HepG2 (cell line): Measurements from ENCODE around the gene COG5. TPM values are rescaled to one million over a fixed set of nuclear protein-coding genes. Genes with fewer than 3 reads are reported as not detected.

ENCODE experiments used
- ATAC-seq: fragments of 200-7000 bp; cut with Tn5 transposase; 3 replicates; pipeline ENCODE4 v1.9.1; 2020; ENCODE audit warnings: mild to moderate bottlenecking, moderate library complexity
- BruUV-seq: library from RNA; stranded (reverse); fragments of 400-500 nt; replicated peaks from 2 replicates; lab custom pipeline; 2021; lab: Mats Ljungman, UMichigan
- CTCF ChIA-PET: fragments of 300-600 bp; formaldehyde crosslinking; extraction: SDS; loops from one replicate; lab custom pipeline; 2021; ENCODE audit warnings: low total read pairs, inconsistent platforms, low intra/inter-chr PET ratio; lab: Yijun Ruan, JAX
- POLR2A ChIA-PET: fragments of 350-600 bp; sonication (Branson Sonifier 250); formaldehyde crosslinking; loops from one replicate; lab custom pipeline; 2020; ENCODE audit warnings: antibody characterized with exemption, inconsistent platforms; lab: Yijun Ruan, JAX
- DNase-seq: peaks from one replicate; pipeline ENCODE4 v3.0.0-alpha.2; 2015; ENCODE audit warnings: low spot score
- FAIRE-seq: peaks from 3 replicates; lab custom pipeline; 2011; peaks lifted over from hg19 to GRCh38; lab: Jason Lieb, UNC
- H2AFZ ChIP-seq: one replicate; pipeline ENCODE4 v1.6.1; 2011; ENCODE audit warnings: low read length, inconsistent platforms
- H3K27ac ChIP-seq: fragments of 300-600 bp; 3 replicates; pipeline ENCODE4 v1.8.0; 2011; ENCODE audit warnings: mixed run types, mild to moderate bottlenecking, mixed read lengths, low read length, inconsistent platforms; ENCODE audit not compliant: insufficient read depth; ENCODE audit errors: extremely low read length
- H3K27me3 ChIP-seq, 2 experiments: fragments of 200-600 bp in 1 of 2; 2 replicates in 1 of 2; 3 replicates in 1 of 2; pipeline versions ENCODE4 v1.6.0 to v1.8.0; 2011; ENCODE audit warnings: low read length in 2 of 2, mild to moderate bottlenecking in 2 of 2, moderate library complexity in 2 of 2, inconsistent platforms in 1 of 2; ENCODE audit not compliant: insufficient read depth in 2 of 2, control insufficient read depth in 1 of 2
- H3K36me3 ChIP-seq, 2 experiments: fragments of 200-600 bp in 1 of 2; replicated peaks in 1 of 2; 2 replicates in 1 of 2; 3 replicates in 1 of 2; pipeline versions ENCODE4 v1.5.1 to v1.8.0; 2011; ENCODE audit warnings: low read length in 2 of 2, inconsistent platforms in 1 of 2; ENCODE audit not compliant: insufficient read depth in 2 of 2, control insufficient read depth in 1 of 2
- H3K4me1 ChIP-seq: 2 replicates; pipeline ENCODE4 v1.5.1; 2012; ENCODE audit warnings: low read length, inconsistent platforms; ENCODE audit not compliant: insufficient read depth
- H3K4me2 ChIP-seq: 2 replicates; pipeline ENCODE4 v1.6.0; 2011; ENCODE audit warnings: low read depth, low read length, inconsistent platforms
- H3K4me3 ChIP-seq, 3 experiments: fragments of 200-600 bp in 1 of 3; sonication (generic), shearing (Covaris generic) in 1 of 3; replicated peaks in 1 of 3; 2 replicates each; pipeline ENCODE4 v1.5.1; 2011 to 2016; ENCODE audit warnings: low read length in 3 of 3, inconsistent platforms in 2 of 3, low read depth in 2 of 3, mild to moderate bottlenecking in 2 of 3, control low read depth in 1 of 3, mixed read lengths in 1 of 3; ENCODE audit not compliant: insufficient read depth in 1 of 3
- H3K79me2 ChIP-seq: one replicate; pipeline ENCODE4 v1.6.1; 2011; ENCODE audit warnings: low read length, inconsistent platforms; ENCODE audit not compliant: insufficient read depth
- H3K9ac ChIP-seq: 2 replicates; pipeline ENCODE4 v1.6.0; 2011; ENCODE audit warnings: mild to moderate bottlenecking, low read depth, low read length, inconsistent platforms; ENCODE audit not compliant: insufficient read depth
- H3K9me3 ChIP-seq: 2 replicates; pipeline ENCODE4 v1.5.1; 2012; ENCODE audit warnings: mild to moderate bottlenecking, low read length
- H4K20me1 ChIP-seq: 2 replicates; pipeline ENCODE4 v1.6.0; 2011; ENCODE audit warnings: inconsistent platforms, mild to moderate bottlenecking, low read length, moderate library complexity; ENCODE audit not compliant: insufficient read depth
- AGO2 ChIP-seq: fragments of 200-400 bp; formaldehyde crosslinking; optimal IDR thresholded peaks from 2 replicates; pipeline ENCODE3; 2017; ENCODE audit warnings: mild to moderate bottlenecking, low read depth, low read length, moderate library complexity
- SIX4 ChIP-seq: sonication (generic); formaldehyde crosslinking; IDR thresholded peaks from 2 replicates; pipeline ENCODE4 v1.4.0; 2020; ENCODE audit warnings: missing genetic modification reagents
- SSRP1 ChIP-seq: IDR thresholded peaks from 2 replicates; pipeline ENCODE4 v1.6.1; 2016; ENCODE audit warnings: control low read depth
- TSC22D2 ChIP-seq: sonication (generic); formaldehyde crosslinking; IDR thresholded peaks from 2 replicates; pipeline ENCODE4 v1.5.1; 2020; ENCODE audit warnings: missing genetic modification reagents, mild to moderate bottlenecking, borderline replicate concordance
- U2AF2 ChIP-seq: fragments of 200-400 bp; formaldehyde crosslinking; IDR thresholded peaks from 2 replicates; pipeline ENCODE4 v1.6.1; 2017; ENCODE audit warnings: low read depth, mild to moderate bottlenecking, low read length
- ZC3H13 ChIP-seq: sonication (generic); formaldehyde crosslinking; IDR thresholded peaks from 2 replicates; pipeline ENCODE4 v1.8.1; 2023; ENCODE audit warnings: mild to moderate bottlenecking, missing genetic modification reagents, moderate library complexity
- ZFX ChIP-seq: sonication (generic); formaldehyde crosslinking; IDR thresholded peaks from 2 replicates; pipeline ENCODE4 v1.4.0; 2020; ENCODE audit warnings: mild to moderate bottlenecking, low read depth, missing genetic modification reagents, moderate library complexity
- ZNF251 ChIP-seq: sonication (generic); formaldehyde crosslinking; IDR thresholded peaks from 2 replicates; pipeline ENCODE4 v1.9.0; 2021; ENCODE audit warnings: mild to moderate bottlenecking, missing genetic modification reagents
- ZNF577 ChIP-seq: sonication (generic); formaldehyde crosslinking; IDR thresholded peaks from 2 replicates; pipeline ENCODE4 v1.4.0; 2020; ENCODE audit warnings: mild to moderate bottlenecking, low read depth, missing genetic modification reagents, borderline replicate concordance
- WGBS: methylation state at CpG from one replicate; pipeline ENCODE4 v1.1.6; 2017; ENCODE audit warnings: low lambda C conversion rate; 5-methylcytosine and 5-hydroxymethylcytosine counted together
- in situ Hi-C: cut with HindIII; loops from 2 replicates; pipeline ENCODE4 v1.10.0; 2017; ENCODE audit warnings: low pct_unique_long_range_greater_than_20kb; ENCODE audit not compliant: extremely low pct_ligation_motif_present
- intact Hi-C: fragments of 100-400 bp; cut with micrococcal nuclease; formaldehyde crosslinking; loops from one replicate; pipeline ENCODE4 v1.10.0; 2022; ENCODE audit not compliant: unreplicated experiment
- polyA plus RNA-seq, 8 experiments: library from polyadenylated mRNA; depleted of rRNA in 3 of 8; stranded (reverse) in 7 of 8; unstranded in 1 of 8; fragments of >200 nt; fragmentation: Illumina TruSeq in 4 of 8; extraction: Trizol in 4 of 8; gene quantifications; 2 replicates each; pipeline versions ENCODE4 v1.2.1 to v1.2.3, GENCODE V29; 2011 to 2016; ENCODE audit warnings: low read depth in 4 of 8, missing spikeins in 1 of 8, mixed read lengths in 1 of 8; ENCODE audit not compliant: insufficient read depth in 1 of 8
- total RNA-seq, 5 experiments: library from RNA; depleted of rRNA; stranded (reverse); fragments of >200 nt; fragmentation: Illumina TruSeq; extraction: Trizol; gene quantifications; 2 replicates each; pipeline ENCODE4 v1.2.3, GENCODE V29; 2016; ENCODE audit warnings: low read depth in 1 of 5
- TF ChIP-seq, protein P1 (sequence below): sonication (generic); formaldehyde crosslinking; IDR thresholded peaks from 2 replicates; pipeline ENCODE4 v1.5.0; 2020; ENCODE audit warnings: missing genetic modification reagents, mild to moderate bottlenecking, borderline replicate concordance
- TF ChIP-seq, protein P2 (sequence below): IDR thresholded peaks from 2 replicates; pipeline ENCODE4 v1.6.1; 2016; ENCODE audit warnings: low read depth, borderline replicate concordance
- TF ChIP-seq, protein P3 (sequence below): sonication (generic); formaldehyde crosslinking; IDR thresholded peaks from 2 replicates; pipeline ENCODE4 v1.8.1; 2023; ENCODE audit warnings: mild to moderate bottlenecking, moderate library complexity, missing genetic modification reagents
- TF ChIP-seq, protein P4 (sequence below): sonication (generic); formaldehyde crosslinking; IDR thresholded peaks from 2 replicates; pipeline ENCODE4 v1.4.0; 2020; ENCODE audit warnings: missing genetic modification reagents
- TF ChIP-seq, protein P5 (sequence below): sonication (generic); formaldehyde crosslinking; IDR thresholded peaks from 2 replicates; pipeline ENCODE4 v1.4.0; 2020; ENCODE audit warnings: mild to moderate bottlenecking, missing genetic modification reagents

The COG5 gene
- total and polyA plus RNA-seq, 2 of the 13 experiments (the other 11 are each of a cell fraction or from before 2014, with no cell fraction given), result 20.4 to 31.3 TPM

DNA sequence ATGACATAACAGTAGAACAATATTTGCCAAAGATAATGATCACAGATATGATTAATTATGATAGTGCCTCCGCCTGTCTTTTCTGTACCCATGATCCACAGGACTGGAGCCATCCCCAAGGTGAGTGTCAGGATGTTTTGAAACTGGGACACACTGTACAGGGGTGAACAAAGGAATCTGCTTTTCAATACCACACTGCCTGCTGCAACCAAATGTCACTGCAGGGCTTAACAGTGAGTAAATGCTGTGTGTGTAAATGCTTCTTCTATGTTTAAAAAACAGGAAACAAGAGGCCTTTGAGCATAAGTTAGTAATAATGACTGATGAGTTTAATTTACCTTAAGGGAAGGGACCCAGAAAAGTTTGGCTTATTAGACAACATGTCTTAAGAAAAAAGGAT lies 329.7 kb downstream of the COG5 start:
- Histone ChIP-seq H3K4me3 (no peak overlapping the region), H3K9me3 (no peaks in the 10 kb centered on the region), H4K20me1 (no peaks in the 10 kb centered on the region), H3K9ac (no peak overlapping the region), H3K4me2 (no peak overlapping the region), H3K27ac (no peak overlapping the region), H2AFZ (no peak overlapping the region), H3K36me3 (peaks cover 1 to 15% of the 10 kb centered on the region in 2 experiments; a peak in 2 of 5 replicates), H3K79me2 (no peaks in the 10 kb centered on the region), H3K27me3 (no peaks in the 10 kb centered on the region), H3K4me1 (no peaks in the 10 kb centered on the region)
- no peak for ATAC-seq
- POLR2A ChIA-PET, result no interaction called here
- intact Hi-C loops, result no loop called here
- DNase-seq, result no peak
- no peak for FAIRE-seq
- in situ Hi-C loops, result no loop called here
- TF ChIP-seq TSC22D2, result no peak
- no peak for TF ChIP-seq AGO2
- CTCF ChIA-PET, result no interaction called here
- 100% methylated on average over 1 of the region's 1 CpG for WGBS
- no TSS peak for BruUV-seq

DNA sequence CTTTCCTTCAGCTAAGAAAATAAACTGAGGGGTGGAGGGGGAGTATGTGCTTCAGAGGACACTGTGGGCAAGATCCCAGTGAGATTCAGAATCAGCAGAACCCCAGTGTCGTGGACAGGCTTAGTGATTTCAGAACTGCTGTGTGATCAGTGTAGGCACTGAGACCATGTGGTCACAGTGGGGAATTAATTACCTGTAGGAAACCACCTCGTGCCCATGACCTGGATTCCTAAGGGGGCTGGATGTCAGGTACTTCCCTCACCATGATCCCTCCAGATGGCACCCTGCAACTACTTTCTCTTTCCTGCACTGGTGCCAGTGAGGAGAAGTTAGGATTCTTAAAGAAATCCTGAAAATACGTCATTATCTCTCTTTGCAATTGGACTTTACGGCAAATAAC lies 330.5 kb downstream of the COG5 start:
- intact Hi-C loops (no loop called here), in situ Hi-C loops (no loop called here)
- TF ChIP-seq, protein P1, sequence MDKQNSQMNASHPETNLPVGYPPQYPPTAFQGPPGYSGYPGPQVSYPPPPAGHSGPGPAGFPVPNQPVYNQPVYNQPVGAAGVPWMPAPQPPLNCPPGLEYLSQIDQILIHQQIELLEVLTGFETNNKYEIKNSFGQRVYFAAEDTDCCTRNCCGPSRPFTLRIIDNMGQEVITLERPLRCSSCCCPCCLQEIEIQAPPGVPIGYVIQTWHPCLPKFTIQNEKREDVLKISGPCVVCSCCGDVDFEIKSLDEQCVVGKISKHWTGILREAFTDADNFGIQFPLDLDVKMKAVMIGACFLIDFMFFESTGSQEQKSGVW (CRISPR knock-in tag), result no peak
- TF ChIP-seq SIX4 (CRISPR knock-in tag), result no peak
- TF ChIP-seq ZNF251 (CRISPR knock-in tag), result no peak
- TF ChIP-seq, protein P2, sequence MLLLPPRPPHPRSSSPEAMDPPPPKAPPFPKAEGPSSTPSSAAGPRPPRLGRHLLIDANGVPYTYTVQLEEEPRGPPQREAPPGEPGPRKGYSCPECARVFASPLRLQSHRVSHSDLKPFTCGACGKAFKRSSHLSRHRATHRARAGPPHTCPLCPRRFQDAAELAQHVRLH (CRISPR knock-in tag), result no peak
- TF ChIP-seq ZNF577 (CRISPR knock-in tag), result no peak
- TF ChIP-seq, protein P3, sequence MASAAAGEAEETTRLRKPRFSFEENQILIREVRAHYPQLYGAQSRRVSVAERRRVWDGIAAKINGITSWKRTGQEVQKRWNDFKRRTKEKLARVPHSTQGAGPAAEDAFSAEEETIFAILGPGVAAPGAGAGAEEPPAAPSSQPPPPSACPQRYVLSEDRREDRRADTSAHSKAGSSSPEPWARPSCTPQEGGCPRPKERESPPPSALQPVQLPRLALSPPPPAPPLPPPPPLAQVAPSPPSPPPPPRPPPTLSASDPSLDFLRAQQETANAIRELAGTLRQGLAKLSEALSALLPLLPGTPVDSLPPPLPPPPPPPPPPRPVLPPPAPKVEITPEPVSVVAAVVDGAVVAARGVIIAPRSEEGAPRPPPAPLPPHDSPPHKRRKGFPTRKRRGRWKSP (CRISPR knock-in tag), result no peak
- TF ChIP-seq, protein P4, sequence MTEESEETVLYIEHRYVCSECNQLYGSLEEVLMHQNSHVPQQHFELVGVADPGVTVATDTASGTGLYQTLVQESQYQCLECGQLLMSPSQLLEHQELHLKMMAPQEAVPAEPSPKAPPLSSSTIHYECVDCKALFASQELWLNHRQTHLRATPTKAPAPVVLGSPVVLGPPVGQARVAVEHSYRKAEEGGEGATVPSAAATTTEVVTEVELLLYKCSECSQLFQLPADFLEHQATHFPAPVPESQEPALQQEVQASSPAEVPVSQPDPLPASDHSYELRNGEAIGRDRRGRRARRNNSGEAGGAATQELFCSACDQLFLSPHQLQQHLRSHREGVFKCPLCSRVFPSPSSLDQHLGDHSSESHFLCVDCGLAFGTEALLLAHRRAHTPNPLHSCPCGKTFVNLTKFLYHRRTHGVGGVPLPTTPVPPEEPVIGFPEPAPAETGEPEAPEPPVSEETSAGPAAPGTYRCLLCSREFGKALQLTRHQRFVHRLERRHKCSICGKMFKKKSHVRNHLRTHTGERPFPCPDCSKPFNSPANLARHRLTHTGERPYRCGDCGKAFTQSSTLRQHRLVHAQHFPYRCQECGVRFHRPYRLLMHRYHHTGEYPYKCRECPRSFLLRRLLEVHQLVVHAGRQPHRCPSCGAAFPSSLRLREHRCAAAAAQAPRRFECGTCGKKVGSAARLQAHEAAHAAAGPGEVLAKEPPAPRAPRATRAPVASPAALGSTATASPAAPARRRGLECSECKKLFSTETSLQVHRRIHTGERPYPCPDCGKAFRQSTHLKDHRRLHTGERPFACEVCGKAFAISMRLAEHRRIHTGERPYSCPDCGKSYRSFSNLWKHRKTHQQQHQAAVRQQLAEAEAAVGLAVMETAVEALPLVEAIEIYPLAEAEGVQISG, result no peak
- no peak for TF ChIP-seq SSRP1 (CRISPR knock-in tag)
- TF ChIP-seq U2AF2, result no peak
- TF ChIP-seq ZC3H13 (CRISPR knock-in tag), result no peak
- TF ChIP-seq, protein P5, sequence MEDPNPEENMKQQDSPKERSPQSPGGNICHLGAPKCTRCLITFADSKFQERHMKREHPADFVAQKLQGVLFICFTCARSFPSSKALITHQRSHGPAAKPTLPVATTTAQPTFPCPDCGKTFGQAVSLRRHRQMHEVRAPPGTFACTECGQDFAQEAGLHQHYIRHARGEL (CRISPR knock-in tag), result no peak
- TF ChIP-seq ZFX (CRISPR knock-in tag), result no peak

More for the DNA sequence above, 330.5 kb downstream of the COG5 start:
- Histone ChIP-seq H3K9ac (no peak overlapping the region), H3K79me2 (no peaks in the 10 kb centered on the region), H3K9me3 (no peaks in the 10 kb centered on the region), H2AFZ (no peak overlapping the region), H3K36me3 (peaks cover 1 to 15% of the 10 kb centered on the region in 2 experiments; a peak in 2 of 5 replicates), H3K4me3 (no peak overlapping the region), H4K20me1 (no peaks in the 10 kb centered on the region), H3K27ac (no peak overlapping the region), H3K27me3 (no peaks in the 10 kb centered on the region), H3K4me1 (no peaks in the 10 kb centered on the region), H3K4me2 (no peak overlapping the region)
- BruUV-seq, result no TSS peak
- no peak for DNase-seq
- WGBS, result 98% methylated on average over 4 of the region's 4 CpGs
- ATAC-seq, result no peak
- no peak for FAIRE-seq
- POLR2A ChIA-PET, result no interaction called here
- CTCF ChIA-PET, result no interaction called here
